ENCODE results near the gene LTB. TPM values are rescaled to one million over a fixed set of nuclear protein-coding genes. Genes with fewer than 3 reads are reported as not detected.

Gene LTB
- total and polyA plus RNA-seq, 2 of the 13 experiments (the other 11 are each of a cell fraction or from before 2014, with no cell fraction given): 0.09 to 0.22 TPM

DNA sequence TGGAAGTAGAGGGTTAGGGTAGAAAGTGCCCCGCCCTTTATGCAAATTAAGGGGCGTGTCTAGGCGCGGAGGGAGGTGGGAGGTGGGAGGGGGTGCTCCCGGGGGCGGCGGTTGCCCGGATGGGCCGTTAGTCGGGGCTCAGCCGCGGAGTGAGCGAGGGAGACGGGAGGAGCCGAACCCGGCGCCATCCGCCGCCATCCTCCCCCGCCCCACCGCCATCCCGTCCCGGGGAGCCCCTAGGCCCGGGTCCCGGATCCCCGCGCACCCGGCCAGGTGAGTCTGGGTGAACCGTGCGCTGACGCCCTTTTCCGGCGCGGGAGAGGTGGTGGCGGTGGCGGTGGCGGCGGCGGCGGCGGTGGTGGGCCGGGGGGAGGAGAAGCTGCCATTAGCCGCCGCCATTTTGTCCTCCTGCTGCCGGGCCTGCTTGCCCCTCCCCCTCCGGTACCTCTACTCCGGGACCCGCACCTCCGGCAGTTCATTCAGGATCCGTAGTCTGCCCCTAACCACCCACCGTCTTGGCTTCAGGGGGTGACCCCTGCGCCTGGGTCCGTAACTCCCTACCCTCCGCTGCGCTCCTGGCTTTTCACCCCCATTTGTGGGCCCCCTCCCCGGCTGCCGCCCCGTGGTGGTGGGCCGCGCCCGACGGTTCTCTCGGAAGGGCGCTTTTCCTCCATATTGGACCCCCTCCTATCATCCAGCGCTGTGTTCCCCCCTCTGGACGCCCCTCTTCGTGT, 38.5 kb upstream of the LTB start, which contains the start of gene PRRC2A (continued):
- TF ChIP-seq, protein P1, sequence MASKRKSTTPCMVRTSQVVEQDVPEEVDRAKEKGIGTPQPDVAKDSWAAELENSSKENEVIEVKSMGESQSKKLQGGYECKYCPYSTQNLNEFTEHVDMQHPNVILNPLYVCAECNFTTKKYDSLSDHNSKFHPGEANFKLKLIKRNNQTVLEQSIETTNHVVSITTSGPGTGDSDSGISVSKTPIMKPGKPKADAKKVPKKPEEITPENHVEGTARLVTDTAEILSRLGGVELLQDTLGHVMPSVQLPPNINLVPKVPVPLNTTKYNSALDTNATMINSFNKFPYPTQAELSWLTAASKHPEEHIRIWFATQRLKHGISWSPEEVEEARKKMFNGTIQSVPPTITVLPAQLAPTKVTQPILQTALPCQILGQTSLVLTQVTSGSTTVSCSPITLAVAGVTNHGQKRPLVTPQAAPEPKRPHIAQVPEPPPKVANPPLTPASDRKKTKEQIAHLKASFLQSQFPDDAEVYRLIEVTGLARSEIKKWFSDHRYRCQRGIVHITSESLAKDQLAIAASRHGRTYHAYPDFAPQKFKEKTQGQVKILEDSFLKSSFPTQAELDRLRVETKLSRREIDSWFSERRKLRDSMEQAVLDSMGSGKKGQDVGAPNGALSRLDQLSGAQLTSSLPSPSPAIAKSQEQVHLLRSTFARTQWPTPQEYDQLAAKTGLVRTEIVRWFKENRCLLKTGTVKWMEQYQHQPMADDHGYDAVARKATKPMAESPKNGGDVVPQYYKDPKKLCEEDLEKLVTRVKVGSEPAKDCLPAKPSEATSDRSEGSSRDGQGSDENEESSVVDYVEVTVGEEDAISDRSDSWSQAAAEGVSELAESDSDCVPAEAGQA (IDR thresholded peaks at IDR 0.05; ENCODE audit: low read depth): peak; percentile 89
- TF ChIP-seq, protein P1 (CRISPR knock-in tag; IDR thresholded peaks at IDR 0.05; ENCODE audit: borderline replicate concordance): peak; percentile 13; the same call in 1 of the 2 replicates
- TF ChIP-seq, protein P2, sequence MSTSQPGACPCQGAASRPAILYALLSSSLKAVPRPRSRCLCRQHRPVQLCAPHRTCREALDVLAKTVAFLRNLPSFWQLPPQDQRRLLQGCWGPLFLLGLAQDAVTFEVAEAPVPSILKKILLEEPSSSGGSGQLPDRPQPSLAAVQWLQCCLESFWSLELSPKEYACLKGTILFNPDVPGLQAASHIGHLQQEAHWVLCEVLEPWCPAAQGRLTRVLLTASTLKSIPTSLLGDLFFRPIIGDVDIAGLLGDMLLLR (CRISPR knock-in tag; IDR thresholded peaks at IDR 0.05): no peak
- TF ChIP-seq, protein P3, sequence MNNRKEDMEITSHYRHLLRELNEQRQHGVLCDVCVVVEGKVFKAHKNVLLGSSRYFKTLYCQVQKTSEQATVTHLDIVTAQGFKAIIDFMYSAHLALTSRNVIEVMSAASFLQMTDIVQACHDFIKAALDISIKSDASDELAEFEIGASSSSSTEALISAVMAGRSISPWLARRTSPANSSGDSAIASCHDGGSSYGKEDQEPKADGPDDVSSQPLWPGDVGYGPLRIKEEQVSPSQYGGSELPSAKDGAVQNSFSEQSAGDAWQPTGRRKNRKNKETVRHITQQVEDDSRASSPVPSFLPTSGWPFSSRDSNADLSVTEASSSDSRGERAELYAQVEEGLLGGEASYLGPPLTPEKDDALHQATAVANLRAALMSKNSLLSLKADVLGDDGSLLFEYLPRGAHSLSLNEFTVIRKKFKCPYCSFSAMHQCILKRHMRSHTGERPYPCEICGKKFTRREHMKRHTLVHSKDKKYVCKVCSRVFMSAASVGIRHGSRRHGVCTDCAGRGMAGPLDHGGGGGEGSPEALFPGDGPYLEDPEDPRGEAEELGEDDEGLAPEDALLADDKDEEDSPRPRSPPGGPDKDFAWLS (CRISPR knock-in tag; IDR thresholded peaks at IDR 0.05; ENCODE audit: borderline replicate concordance): no peak
- TF ChIP-seq PHF21A (CRISPR knock-in tag; IDR thresholded peaks at IDR 0.05): no peak; the same call in none of the 2 replicates
- TF ChIP-seq HDAC1 (CRISPR knock-in tag; IDR thresholded peaks at IDR 0.05): peak; percentile 61
- TF ChIP-seq ZNF282 (IDR thresholded peaks at IDR 0.05; ENCODE audit: partially characterized antibody): no peak
- TF ChIP-seq HOXA9 (CRISPR knock-in tag; IDR thresholded peaks at IDR 0.05; ENCODE audit: borderline replicate concordance): 0 out of 2 replicates have a peak, but pooled peaks have one; percentile 50
- TF ChIP-seq PCBP1 (IDR thresholded peaks at IDR 0.05; ENCODE audit: borderline replicate concordance, low read depth, low read length): 0 out of 2 replicates have a peak, but pooled peaks have one; percentile 53
- TF ChIP-seq ZNF761 (CRISPR knock-in tag; conservative IDR thresholded peaks at IDR 0.05): peak; percentile 32; the same call in 1 of the 2 replicates
- peak; percentile 71; the same call in 1 of the 2 replicates for TF ChIP-seq NRL (CRISPR knock-in tag; IDR thresholded peaks at IDR 0.05; ENCODE audit: borderline replicate concordance)
- no peak for TF ChIP-seq POLR2AphosphoS2 (IDR thresholded peaks at IDR 0.05; ENCODE audit: low read depth, low read length)
- TF ChIP-seq, protein P4, sequence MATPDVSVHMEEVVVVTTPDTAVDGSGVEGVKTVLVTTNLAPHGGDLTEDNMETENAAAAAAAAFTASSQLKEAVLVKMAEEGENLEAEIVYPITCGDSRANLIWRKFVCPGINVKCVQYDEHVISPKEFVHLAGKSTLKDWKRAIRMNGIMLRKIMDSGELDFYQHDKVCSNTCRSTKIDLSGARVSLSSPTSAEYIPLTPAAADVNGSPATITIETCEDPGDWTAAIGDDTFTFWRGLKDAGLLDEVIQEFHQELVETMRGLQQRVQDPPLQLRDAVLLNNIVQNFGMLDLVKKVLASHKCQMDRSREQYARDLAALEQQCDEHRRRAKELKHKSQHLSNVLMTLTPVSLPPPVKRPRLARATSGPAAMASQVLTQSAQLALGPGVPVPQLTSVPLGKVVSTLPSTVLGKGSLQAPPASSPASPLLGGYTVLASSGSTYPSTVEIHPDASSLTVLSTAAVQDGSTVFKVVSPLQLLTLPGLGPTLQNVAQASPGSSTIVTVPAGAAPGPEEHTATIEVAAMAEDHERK (CRISPR knock-in tag; IDR thresholded peaks at IDR 0.05; ENCODE audit: low read depth): 0 out of 2 replicates have a peak, but pooled peaks have one; percentile 0
- TF ChIP-seq KLF13 (CRISPR knock-in tag; IDR thresholded peaks at IDR 0.05): no peak
- TF ChIP-seq ZNF839 (CRISPR knock-in tag; IDR thresholded peaks at IDR 0.05; ENCODE audit: borderline replicate concordance): peak; percentile 85; the same call in 1 of the 2 replicates
- no peak; the same call in 1 of the 2 replicates for TF ChIP-seq SIN3B (IDR thresholded peaks at IDR 0.05; ENCODE audit: low read length)
- peak; percentile 75; the same call in 1 of the 2 replicates for TF ChIP-seq HIVEP1 (CRISPR knock-in tag; IDR thresholded peaks at IDR 0.05)
